Astrocyte (in vitro differentiated cells and primary cell): Measurements from ENCODE around the gene DLGAP1.

Experiments used
- CTCF ChIP-seq: IDR thresholded peaks from 2 replicates; pipeline ENCODE4 v1.5.1; 2011; ENCODE audit warnings: low read depth, mild to moderate bottlenecking, inconsistent platforms, low read length, moderate library complexity; ENCODE audit not compliant: insufficient read depth
- EZH2 ChIP-seq: IDR thresholded peaks from 2 replicates; pipeline ENCODE4 v1.6.1; 2012; ENCODE audit warnings: mild to moderate bottlenecking, low read length, inconsistent platforms; ENCODE audit not compliant: insufficient read depth

- TF ChIP-seq CTCF (no peak), EZH2 (no peak)
Measured at GRCh38 chr18:3713708-3714107, 741.4 kb downstream of the DLGAP1 start.
